ENCODE measurements around the gene MGAT3. TPM values are rescaled to one million over a fixed set of nuclear protein-coding genes. Genes with fewer than 3 reads are reported as not detected.

The MGAT3 gene
- total and polyA plus RNA-seq, 2 donors (not counting 1 experiment from before 2014, with no cell fraction given): 11.1 to 27.8 TPM

DNA sequence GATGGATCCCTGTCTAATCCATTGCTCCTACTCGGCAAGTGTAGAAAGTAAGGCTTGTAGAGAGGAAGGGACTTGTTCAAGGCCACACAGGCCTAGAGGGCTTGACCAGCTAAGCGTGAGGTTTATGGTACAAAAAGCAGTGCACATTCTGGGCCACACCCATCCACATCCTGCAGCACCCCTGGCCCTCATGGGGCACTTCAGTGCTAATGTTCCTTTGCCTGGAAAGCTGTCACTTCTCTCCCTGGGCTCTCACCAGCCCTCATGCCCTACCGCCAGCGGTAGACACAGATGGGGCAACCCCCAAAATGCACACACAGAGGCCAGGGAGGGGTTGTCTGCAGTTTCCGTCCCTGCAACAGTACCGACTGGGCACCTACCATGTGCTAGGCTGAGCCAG, 7.1 kb upstream of the MGAT3 start:
- H3K4me2 ChIP-seq (replicated peaks; ENCODE audit: low read depth, low read length, poor library complexity, severe bottlenecking): peak overlapping the region; percentile 71
- CTCF ChIA-PET: interaction anchor here (1.0 to 1.8 kb wide), 4 partner anchors 13 to 79 kb away, joined by 4 to 5 read pairs (median 4); no protein-coding TSS in a partner anchor
- Mint-ChIP-seq H3K4me1 (peaks cover 83% of the 10 kb centered on the region), H3K27me3 (no peaks in the 10 kb centered on the region), H3K9me3 (ENCODE audit: insufficient read depth) (no peaks in the 10 kb centered on the region), H3K4me3 (peak overlapping the region; percentile 90), H3K27ac (peak overlapping the region; percentile 89)
- peak overlapping the region in 1 of 2 donors; percentile 17 for H3K27ac ChIP-seq (ENCODE audit: low read length in 2 of 2)
- peak overlapping the region; percentile 30 for H3K9ac ChIP-seq (ENCODE audit: low read length)
- intact Hi-C loops (cut with micrococcal nuclease): loop anchor here (5.0 kb wide), 1 partner anchor 62 kb away; no protein-coding TSS in a partner anchor
- TF ChIP-seq, protein P1, sequence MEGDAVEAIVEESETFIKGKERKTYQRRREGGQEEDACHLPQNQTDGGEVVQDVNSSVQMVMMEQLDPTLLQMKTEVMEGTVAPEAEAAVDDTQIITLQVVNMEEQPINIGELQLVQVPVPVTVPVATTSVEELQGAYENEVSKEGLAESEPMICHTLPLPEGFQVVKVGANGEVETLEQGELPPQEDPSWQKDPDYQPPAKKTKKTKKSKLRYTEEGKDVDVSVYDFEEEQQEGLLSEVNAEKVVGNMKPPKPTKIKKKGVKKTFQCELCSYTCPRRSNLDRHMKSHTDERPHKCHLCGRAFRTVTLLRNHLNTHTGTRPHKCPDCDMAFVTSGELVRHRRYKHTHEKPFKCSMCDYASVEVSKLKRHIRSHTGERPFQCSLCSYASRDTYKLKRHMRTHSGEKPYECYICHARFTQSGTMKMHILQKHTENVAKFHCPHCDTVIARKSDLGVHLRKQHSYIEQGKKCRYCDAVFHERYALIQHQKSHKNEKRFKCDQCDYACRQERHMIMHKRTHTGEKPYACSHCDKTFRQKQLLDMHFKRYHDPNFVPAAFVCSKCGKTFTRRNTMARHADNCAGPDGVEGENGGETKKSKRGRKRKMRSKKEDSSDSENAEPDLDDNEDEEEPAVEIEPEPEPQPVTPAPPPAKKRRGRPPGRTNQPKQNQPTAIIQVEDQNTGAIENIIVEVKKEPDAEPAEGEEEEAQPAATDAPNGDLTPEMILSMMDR (IDR thresholded peaks at IDR 0.05): no peak
- no peak for TF ChIP-seq EZH2 (IDR thresholded peaks at IDR 0.05; ENCODE audit: borderline replicate concordance, insufficient read depth, low read depth, low read length, poor library complexity, severe bottlenecking)
- no peaks in the 10 kb centered on the region for H4K20me1 ChIP-seq (ENCODE audit: control insufficient read depth, insufficient read depth, low read length, poor library complexity, severe bottlenecking)
- ATAC-seq (ENCODE audit: low read depth): peak; percentile 6
- peaks cover 0 to 3% (median 0%) of the 10 kb centered on the region in 3 donors for H3K9me3 ChIP-seq (ENCODE audit: control extremely low read depth in 1 of 3, control insufficient read depth in 2 of 3, insufficient read depth in 1 of 3, low read length in 2 of 3)
- peaks cover 68 to 70% of the 10 kb centered on the region in 2 donors for H3K4me1 ChIP-seq (ENCODE audit: control insufficient read depth in 2 of 2, insufficient read depth in 2 of 2, low read length in 2 of 2)
- POLR2A ChIA-PET: interaction anchor here (1.0 to 1.7 kb wide), 4 partner anchors 12 to 52 kb away, joined by 3 to 4 read pairs (median 4); partner anchors contain the start of gene MIEF1
- no peaks in the 10 kb centered on the region for H3K27me3 ChIP-seq (replicated peaks in 1 of 4; ENCODE audit: control extremely low read depth in 1 of 4, control insufficient read depth in 3 of 4, insufficient read depth in 4 of 4, low read length in 3 of 4)
- H3K4me3 ChIP-seq (ENCODE audit: control extremely low read depth in 1 of 5, extremely low read depth in 1 of 5, insufficient read depth in 1 of 5, low read depth in 2 of 5, low read length in 4 of 5): peak overlapping the region in 2 of 5 experiments; percentile 31 to 54
- WGBS (ENCODE audit: insufficient coverage): 24% methylated on average over 3 of the region's 6 CpGs
- peak; percentile 51 for DNase-seq
- peak overlapping the region; percentile 25 for H2AFZ ChIP-seq (ENCODE audit: insufficient read depth, low read depth, low read length, poor library complexity, severe bottlenecking)
- H3K79me2 ChIP-seq (ENCODE audit: control insufficient read depth, insufficient read depth, low read length): peaks cover 7% of the 10 kb centered on the region
- no peaks in the 10 kb centered on the region for H3K36me3 ChIP-seq (replicated peaks in 1 of 2; ENCODE audit: control extremely low read depth in 1 of 2, control insufficient read depth in 1 of 2, extremely low read depth in 1 of 2, insufficient read depth in 2 of 2, low read length in 1 of 2)

DNA sequence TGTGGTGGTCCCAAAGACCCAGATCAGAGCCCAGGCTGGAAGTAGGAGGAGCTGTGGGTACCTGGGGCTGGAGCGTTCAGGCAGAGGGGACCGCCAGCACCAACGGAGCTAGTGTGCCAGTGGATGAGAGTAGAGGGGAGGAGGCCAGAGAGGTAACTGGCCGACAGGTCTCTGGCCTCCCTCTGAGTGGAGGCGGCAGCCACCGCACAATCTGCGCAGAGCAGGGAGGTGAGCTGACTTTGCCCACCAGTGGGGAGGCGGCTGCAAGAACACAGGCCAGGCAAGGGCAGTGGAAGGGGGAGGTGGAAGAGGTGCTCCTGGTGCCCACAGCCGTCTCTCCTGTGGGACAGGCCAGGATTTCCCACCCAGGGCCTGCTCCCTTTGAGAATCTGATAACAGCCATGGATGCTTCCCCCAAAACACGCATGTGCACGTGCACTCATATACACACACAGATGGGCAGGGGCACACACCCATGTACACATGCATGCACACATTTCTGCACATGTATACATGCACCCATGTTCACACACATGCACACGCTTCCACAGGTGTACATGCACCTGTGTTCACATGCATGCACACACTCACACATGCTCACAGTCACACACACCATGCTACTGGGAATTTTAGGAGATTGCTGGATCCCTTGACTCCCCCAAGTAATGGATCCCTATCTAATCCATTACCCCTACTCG, 6.4 kb upstream of the MGAT3 start:
- no peak overlapping the region for H3K27ac ChIP-seq (ENCODE audit: low read length in 2 of 2)
- intact Hi-C loops (cut with micrococcal nuclease): no loop called here
- no peak overlapping the region for H2AFZ ChIP-seq (ENCODE audit: insufficient read depth, low read depth, low read length, poor library complexity, severe bottlenecking)
- no peaks in the 10 kb centered on the region for H3K27me3 Mint-ChIP-seq
- CTCF ChIA-PET: interaction anchor here (1.3 to 1.8 kb wide), 4 partner anchors 13 to 65 kb away, joined by 3 to 5 read pairs (median 4); no protein-coding TSS in a partner anchor
- ATAC-seq (ENCODE audit: low read depth) (no peak), DNase-seq (no peak)
- peak overlapping the region; percentile 71 for H3K4me2 ChIP-seq (replicated peaks; ENCODE audit: low read depth, low read length, poor library complexity, severe bottlenecking)
- TF ChIP-seq, protein P1 (IDR thresholded peaks at IDR 0.05): no peak
- TF ChIP-seq EZH2 (IDR thresholded peaks at IDR 0.05; ENCODE audit: borderline replicate concordance, insufficient read depth, low read depth, low read length, poor library complexity, severe bottlenecking): no peak
- H3K9me3 Mint-ChIP-seq (ENCODE audit: insufficient read depth): no peaks in the 10 kb centered on the region
- peaks cover 7% of the 10 kb centered on the region for H3K79me2 ChIP-seq (ENCODE audit: control insufficient read depth, insufficient read depth, low read length)
- peak overlapping the region; percentile 90 for H3K4me3 Mint-ChIP-seq
- H3K9me3 ChIP-seq (ENCODE audit: control extremely low read depth in 1 of 3, control insufficient read depth in 2 of 3, insufficient read depth in 1 of 3, low read length in 2 of 3): no peaks in the 10 kb centered on the region
- H4K20me1 ChIP-seq (ENCODE audit: control insufficient read depth, insufficient read depth, low read length, poor library complexity, severe bottlenecking): no peaks in the 10 kb centered on the region
- H3K4me1 Mint-ChIP-seq: peaks cover 79% of the 10 kb centered on the region
- no peaks in the 10 kb centered on the region for H3K36me3 ChIP-seq (replicated peaks in 1 of 2; ENCODE audit: control extremely low read depth in 1 of 2, control insufficient read depth in 1 of 2, extremely low read depth in 1 of 2, insufficient read depth in 2 of 2, low read length in 1 of 2)
- peaks cover 61 to 63% of the 10 kb centered on the region in 2 donors for H3K4me1 ChIP-seq (ENCODE audit: control insufficient read depth in 2 of 2, insufficient read depth in 2 of 2, low read length in 2 of 2)
- H3K27me3 ChIP-seq (replicated peaks in 1 of 4; ENCODE audit: control extremely low read depth in 1 of 4, control insufficient read depth in 3 of 4, insufficient read depth in 4 of 4, low read length in 3 of 4): no peaks in the 10 kb centered on the region
- POLR2A ChIA-PET: interaction anchor here (1.0 to 1.7 kb wide), 3 partner anchors 21 to 52 kb away, joined by 3 to 4 read pairs (median 4); partner anchors contain the start of gene MIEF1
- peak overlapping the region in 1 of 5 experiments; percentile 54 for H3K4me3 ChIP-seq (ENCODE audit: control extremely low read depth in 1 of 5, extremely low read depth in 1 of 5, insufficient read depth in 1 of 5, low read depth in 2 of 5, low read length in 4 of 5)
- H3K9ac ChIP-seq (ENCODE audit: low read length): peak overlapping the region; percentile 30
- WGBS (ENCODE audit: insufficient coverage): 93% methylated on average over 11 of the region's 13 CpGs
- H3K27ac Mint-ChIP-seq: peak overlapping the region; percentile 89
